ENCODE measurements around the gene ZNF565.

Gene ZNF565

GRCh38 chr19:36255316-36255715, 40.9 kb upstream of the ZNF565 start:
- TF ChIP-seq, protein P1, sequence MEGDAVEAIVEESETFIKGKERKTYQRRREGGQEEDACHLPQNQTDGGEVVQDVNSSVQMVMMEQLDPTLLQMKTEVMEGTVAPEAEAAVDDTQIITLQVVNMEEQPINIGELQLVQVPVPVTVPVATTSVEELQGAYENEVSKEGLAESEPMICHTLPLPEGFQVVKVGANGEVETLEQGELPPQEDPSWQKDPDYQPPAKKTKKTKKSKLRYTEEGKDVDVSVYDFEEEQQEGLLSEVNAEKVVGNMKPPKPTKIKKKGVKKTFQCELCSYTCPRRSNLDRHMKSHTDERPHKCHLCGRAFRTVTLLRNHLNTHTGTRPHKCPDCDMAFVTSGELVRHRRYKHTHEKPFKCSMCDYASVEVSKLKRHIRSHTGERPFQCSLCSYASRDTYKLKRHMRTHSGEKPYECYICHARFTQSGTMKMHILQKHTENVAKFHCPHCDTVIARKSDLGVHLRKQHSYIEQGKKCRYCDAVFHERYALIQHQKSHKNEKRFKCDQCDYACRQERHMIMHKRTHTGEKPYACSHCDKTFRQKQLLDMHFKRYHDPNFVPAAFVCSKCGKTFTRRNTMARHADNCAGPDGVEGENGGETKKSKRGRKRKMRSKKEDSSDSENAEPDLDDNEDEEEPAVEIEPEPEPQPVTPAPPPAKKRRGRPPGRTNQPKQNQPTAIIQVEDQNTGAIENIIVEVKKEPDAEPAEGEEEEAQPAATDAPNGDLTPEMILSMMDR (conservative IDR thresholded peaks at IDR 0.05; ENCODE audit: low read length): no peak
- H3K4me3 ChIP-seq (ENCODE audit: low read length): no peak overlapping the region
- no peak for DNase-seq (ENCODE audit: low read depth)

- TF ChIP-seq, protein P1 (conservative IDR thresholded peaks at IDR 0.05; ENCODE audit: low read length): no peak
- H3K4me3 ChIP-seq (ENCODE audit: low read length): no peak overlapping the region
- DNase-seq (ENCODE audit: low read depth): no peak
Observed at GRCh38 chr19:36254848-36255247, 40.4 kb upstream of the ZNF565 start.

DNA sequence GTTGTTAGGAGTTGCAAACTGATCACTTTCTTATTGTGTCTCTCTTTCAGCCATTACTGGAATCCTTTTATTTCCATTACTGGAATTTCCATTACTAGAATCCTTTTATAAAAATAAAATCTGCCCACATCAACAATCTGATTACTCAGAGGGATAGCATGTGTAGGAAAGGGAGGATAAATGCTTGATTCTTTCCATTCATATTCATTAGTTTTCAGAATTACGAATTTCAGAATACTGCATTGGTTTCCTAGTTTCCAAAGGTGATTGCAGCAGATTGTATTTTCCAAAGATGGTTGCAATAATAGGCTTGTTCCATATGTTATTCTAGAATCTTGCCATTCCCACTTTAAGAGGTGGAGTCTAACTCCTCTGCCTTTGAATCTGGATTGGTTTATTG, 37.6 kb upstream of the ZNF565 start:
- no peak for DNase-seq (ENCODE audit: low read depth)
- no peak overlapping the region for H3K4me3 ChIP-seq (ENCODE audit: low read length)
- TF ChIP-seq, protein P1 (conservative IDR thresholded peaks at IDR 0.05; ENCODE audit: low read length): no peak

DNA sequence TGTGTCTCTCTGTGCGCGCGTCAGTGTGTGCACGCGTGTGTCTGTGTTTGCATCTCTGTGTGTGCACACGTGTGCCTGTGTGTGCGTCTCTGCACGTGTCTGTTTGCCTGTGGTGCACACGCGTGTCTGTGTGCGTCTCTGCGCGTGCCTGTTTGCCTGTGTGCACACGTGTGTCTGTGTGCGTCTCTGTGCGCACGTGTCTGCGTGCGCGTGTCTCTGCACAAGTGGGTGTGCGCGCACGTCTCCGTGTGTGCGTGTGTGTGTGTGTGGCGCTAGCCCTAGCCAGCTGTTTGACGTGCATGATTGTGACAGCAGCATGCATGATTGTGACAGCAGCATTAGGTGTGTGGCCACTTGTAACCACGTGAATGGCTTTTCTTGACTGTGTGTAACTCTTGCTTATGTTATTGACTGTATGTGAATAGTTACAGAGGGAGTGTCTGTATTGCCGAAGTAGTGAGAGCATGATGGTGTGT, 31.6 kb upstream of the ZNF565 start:
- TF ChIP-seq, protein P1 (conservative IDR thresholded peaks at IDR 0.05; ENCODE audit: low read length): no peak
- peak overlapping the region; percentile 3; the same call in 1 of the 2 replicates for H3K4me3 ChIP-seq (ENCODE audit: low read length)
- DNase-seq (ENCODE audit: low read depth): peak; percentile 27

DNA sequence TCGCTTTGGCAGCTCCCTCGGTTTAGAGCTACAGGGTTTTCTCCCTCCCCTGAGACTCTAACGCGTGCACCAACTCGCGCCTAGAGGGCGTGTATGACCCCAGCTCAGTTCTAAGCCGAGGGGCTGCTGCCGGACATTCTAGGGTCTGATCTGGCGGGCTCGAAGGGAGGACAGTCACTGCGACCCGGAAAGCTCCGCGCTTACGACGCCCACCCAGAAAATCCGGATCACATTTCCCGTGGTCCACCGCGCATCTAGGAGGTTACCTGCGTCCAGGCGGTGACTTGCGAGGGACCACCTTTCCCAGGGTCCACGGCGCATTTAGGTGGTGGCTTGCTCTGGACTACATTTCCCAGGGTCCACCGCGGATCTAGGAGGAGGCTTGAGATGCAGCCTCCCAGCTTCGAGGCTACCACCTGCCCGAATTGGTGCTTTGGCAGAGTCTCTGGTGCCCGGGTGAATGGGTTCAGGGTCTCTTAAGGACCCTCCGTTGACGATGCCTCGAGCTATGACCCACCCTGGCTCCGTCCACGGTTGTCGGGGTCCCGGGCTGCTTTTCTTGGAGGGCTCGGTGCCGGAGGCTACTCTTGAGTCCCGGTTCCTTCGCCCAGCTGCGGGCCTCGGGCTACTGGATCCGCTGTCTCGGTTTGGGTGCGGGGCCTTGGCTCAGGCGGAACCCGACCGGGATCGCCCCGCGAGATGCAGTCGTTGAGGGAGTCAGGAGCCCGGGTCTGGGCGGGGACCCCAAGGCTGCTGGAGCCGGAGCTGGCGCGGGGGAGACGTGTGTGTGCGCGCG, 30.9 kb upstream of the ZNF565 start:
- no peak for DNase-seq (ENCODE audit: low read depth)
- TF ChIP-seq, protein P1 (conservative IDR thresholded peaks at IDR 0.05; ENCODE audit: low read length): no peak
- H3K4me3 ChIP-seq (ENCODE audit: low read length): peak overlapping the region; percentile 39

- TF ChIP-seq, protein P1 (conservative IDR thresholded peaks at IDR 0.05; ENCODE audit: low read length): no peak
- DNase-seq (ENCODE audit: low read depth): no peak
Observed at GRCh38 chr19:36244066-36244465, 29.6 kb upstream of the ZNF565 start.

GRCh38 chr19:36236946-36237310, 22.5 kb upstream of the ZNF565 start:
- DNase-seq (ENCODE audit: low read depth): no peak
- H3K4me3 ChIP-seq (ENCODE audit: low read length): no peak overlapping the region
- TF ChIP-seq, protein P1 (conservative IDR thresholded peaks at IDR 0.05; ENCODE audit: low read length): no peak

More at GRCh38 chr19:36244066-36244465, 29.6 kb upstream of the ZNF565 start:
- no peak overlapping the region for H3K4me3 ChIP-seq (ENCODE audit: low read length)
